GM18517 (cell line): Measurements from ENCODE around the gene HOGA1.
"Not testable (repeated sequence)": the region's sequence is repeated elsewhere in the genome, so short reads cannot be mapped to it uniquely, and the experiment has no call there.

Experiments used
- ATAC-seq: cut with Tn5 transposase; IDR thresholded peaks from one replicate; pipeline ENCODE4 v1.9.1; 2021; ENCODE audit warnings: mild to moderate bottlenecking, moderate library complexity; ENCODE audit not compliant: unreplicated experiment

Gene HOGA1

GRCh38 chr10:97644936-97645335 lies 60.7 kb downstream of the HOGA1 start:
- no peak for ATAC-seq

- ATAC-seq, result no peak
Measured at GRCh38 chr10:97647556-97647955, 63.4 kb downstream of the HOGA1 start.

DNA sequence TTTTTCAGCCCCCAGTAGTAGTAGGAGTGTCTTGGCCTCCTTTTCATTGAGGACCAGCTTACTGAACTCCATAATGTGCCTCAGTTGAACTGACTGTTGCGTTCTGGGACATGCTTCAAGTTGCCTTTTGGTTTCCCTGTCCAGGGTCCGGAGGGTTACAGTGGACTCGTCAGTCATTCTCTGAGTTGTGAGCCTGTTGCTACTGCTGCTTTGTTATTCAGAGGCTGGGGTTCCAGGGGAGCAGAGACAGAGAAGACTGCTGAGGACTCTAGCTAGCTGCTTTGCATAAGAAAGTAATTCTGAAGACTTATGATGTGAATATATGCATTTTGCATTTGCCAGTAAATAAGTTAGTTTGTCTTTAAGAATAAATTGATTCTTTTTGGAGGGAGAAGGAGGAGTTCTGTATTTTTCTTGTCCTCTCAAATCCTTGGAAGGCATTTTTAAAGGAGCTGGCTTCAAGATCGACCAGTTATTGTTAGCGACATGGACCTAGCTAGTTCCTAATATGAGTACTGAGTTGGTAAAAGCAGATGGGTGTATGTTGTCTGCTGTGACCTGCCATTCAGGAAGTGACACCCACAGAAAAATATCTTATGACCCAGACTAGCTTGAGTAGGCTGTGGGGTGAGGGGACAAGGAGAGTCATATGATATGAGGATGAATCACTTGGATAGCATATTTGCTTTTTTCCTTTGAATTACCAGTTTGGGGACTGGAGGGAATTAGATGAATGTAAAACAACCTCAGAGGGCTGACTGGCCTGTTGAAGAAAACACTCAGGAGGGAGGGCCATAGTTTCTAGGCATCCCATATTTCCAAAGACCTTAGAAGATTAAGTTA lies 64.6 kb downstream of the HOGA1 start:
- peak; percentile 80 for ATAC-seq

GRCh38 chr10:97649405-97649750 lies 65.2 kb downstream of the HOGA1 start:
- ATAC-seq, result not testable (repeated sequence)

GRCh38 chr10:97650726-97651125 lies 66.5 kb downstream of the HOGA1 start:
- no peak for ATAC-seq

DNA sequence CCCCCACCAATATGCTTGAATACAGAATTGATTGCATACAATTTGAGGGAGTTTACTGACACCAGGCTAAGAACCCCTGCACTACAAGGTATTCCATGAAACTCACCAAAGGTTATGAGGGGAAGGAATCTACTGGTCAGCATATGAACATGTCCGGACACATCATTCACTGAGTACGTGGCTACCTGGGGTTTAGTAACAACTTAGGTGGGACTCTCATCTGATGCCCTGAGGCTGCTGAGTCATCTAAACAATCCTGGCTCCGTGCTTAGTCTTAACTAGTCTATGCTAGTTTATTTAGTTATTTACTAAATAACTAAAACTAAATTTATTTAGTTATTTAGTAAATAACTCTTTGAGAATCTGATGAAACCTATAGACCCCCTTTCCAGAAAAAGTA lies 67.6 kb downstream of the HOGA1 start:
- no peak for ATAC-seq

- ATAC-seq, result no peak
Measured at GRCh38 chr10:97656777-97657176, 72.6 kb downstream of the HOGA1 start.

DNA sequence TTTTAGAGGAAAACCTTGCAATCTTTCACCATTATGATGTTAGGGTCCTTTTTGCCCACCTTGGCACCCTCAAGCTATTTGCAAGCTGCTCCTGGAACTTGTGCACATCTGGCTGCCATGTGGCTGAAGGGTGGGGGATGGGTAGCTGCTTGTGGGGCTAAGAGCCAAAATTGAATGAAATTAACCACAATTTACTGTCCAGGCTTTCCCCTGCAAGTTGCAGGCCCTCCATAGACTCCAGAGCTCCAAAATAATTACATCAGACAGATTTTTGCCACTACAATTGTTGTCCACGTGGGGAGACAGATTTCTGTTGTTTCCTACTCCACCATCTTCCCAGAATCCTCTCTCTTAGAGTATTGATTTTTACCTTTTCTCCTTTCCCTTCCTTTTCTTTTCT lies 75.4 kb downstream of the HOGA1 start:
- no peak for ATAC-seq
